ENCODE measurements around the gene NTM. TPM values are rescaled to one million over a fixed set of nuclear protein-coding genes. Genes with fewer than 3 reads are reported as not detected.

The NTM gene
- total RNA-seq, 4 donors from 2014 or later, result 1.4 to 2.8 (median 1.7) TPM

DNA sequence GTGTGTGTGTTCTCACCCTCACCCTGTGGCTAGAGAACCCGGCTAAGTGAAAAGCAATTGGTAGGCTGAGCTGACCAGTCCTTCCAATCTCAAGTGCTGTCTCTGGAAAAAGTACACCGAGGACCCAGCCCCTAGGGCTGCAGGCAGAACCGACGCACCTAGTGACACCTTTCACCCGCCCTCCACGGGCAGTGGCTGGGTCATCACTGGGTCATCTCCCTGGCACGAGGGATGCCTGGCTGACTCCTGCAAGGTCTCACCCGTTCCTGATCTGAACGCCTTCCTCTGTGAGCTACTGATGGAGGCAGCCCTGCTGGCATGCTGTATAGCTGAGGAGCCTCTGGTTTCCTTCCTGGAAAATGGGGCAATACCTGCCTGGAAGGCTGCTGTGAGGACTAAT is 311.5 kb downstream of the NTM start:
- Histone ChIP-seq H3K9me3 (no peaks in the 10 kb centered on the region), H3K27me3 (no peaks in the 10 kb centered on the region), H3K4me3 (no peak overlapping the region), H3K36me3 (no peaks in the 10 kb centered on the region), H3K27ac (no peak overlapping the region), H3K4me1 (no peaks in the 10 kb centered on the region)
- no peak for TF ChIP-seq POLR2A (IDR thresholded peaks at IDR 0.05)
- no peak for DNase-seq

DNA sequence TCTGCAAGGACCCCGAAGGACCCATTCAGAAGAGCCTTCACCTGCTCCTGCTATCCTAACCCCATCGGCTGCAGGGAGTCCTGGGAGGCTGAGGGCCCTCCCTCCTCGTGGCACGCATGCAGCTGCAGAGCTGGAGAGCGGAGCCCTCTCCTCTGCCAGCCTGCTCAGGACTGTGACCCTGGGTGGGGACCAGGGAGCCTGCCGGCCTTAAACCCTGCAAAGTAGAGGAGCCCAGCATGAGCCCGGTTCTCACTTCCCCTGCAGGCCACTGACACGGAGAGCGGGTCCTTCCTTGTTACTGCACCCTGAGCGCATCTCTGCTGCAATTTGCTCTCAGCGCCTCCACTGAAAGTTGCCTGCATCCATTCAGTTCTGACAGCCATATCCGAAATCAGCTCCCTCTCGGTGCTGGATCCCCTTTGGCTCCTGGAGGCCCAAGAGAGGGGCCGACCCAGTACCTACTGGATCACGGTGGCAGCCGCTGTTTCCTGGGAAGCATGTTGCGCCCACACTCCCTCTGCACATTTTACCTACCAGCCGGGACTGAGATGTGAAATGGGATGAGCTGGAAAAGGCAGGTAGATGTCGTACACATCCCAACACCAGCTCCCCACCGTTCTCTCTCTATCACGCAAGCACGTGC is 312.1 kb downstream of the NTM start:
- Histone ChIP-seq H3K27me3 (no peaks in the 10 kb centered on the region), H3K36me3 (no peaks in the 10 kb centered on the region), H3K4me1 (no peaks in the 10 kb centered on the region), H3K4me3 (no peak overlapping the region), H3K27ac (no peak overlapping the region), H3K9me3 (no peaks in the 10 kb centered on the region)
- no peak for DNase-seq
- no peak for TF ChIP-seq POLR2A (IDR thresholded peaks at IDR 0.05)
- TF ChIP-seq, protein P1, sequence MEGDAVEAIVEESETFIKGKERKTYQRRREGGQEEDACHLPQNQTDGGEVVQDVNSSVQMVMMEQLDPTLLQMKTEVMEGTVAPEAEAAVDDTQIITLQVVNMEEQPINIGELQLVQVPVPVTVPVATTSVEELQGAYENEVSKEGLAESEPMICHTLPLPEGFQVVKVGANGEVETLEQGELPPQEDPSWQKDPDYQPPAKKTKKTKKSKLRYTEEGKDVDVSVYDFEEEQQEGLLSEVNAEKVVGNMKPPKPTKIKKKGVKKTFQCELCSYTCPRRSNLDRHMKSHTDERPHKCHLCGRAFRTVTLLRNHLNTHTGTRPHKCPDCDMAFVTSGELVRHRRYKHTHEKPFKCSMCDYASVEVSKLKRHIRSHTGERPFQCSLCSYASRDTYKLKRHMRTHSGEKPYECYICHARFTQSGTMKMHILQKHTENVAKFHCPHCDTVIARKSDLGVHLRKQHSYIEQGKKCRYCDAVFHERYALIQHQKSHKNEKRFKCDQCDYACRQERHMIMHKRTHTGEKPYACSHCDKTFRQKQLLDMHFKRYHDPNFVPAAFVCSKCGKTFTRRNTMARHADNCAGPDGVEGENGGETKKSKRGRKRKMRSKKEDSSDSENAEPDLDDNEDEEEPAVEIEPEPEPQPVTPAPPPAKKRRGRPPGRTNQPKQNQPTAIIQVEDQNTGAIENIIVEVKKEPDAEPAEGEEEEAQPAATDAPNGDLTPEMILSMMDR (IDR thresholded peaks at IDR 0.05), result no peak

DNA sequence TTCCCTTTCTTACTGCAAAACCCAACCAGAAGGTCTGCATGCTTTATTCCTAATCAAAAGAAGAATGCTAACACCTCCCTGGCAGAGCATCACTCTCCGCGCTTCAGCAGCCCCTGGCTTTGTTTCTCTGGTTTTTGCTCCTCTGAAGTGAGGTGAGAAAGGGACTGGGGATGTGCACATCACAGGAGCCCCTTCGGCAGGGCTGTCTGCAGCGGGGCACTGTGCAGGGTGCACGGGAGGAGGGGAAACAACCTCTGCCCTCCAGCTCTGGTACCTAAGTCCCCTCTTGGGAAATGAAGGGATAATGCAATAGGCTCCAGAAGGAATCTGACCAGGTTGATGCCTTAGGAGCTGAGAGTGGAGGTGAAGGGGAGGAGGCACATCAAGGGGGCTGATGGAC is 312.7 kb downstream of the NTM start:
- H3K4me1 ChIP-seq, result no peaks in the 10 kb centered on the region
- H3K4me3 ChIP-seq, result no peak overlapping the region
- H3K27me3 ChIP-seq, result no peaks in the 10 kb centered on the region
- H3K27ac ChIP-seq, result no peak overlapping the region
- no peak for TF ChIP-seq POLR2A (IDR thresholded peaks at IDR 0.05)
- TF ChIP-seq, protein P1 (IDR thresholded peaks at IDR 0.05), result no peak
- DNase-seq, result no peak
- no peaks in the 10 kb centered on the region for H3K36me3 ChIP-seq
- no peaks in the 10 kb centered on the region for H3K9me3 ChIP-seq

DNA sequence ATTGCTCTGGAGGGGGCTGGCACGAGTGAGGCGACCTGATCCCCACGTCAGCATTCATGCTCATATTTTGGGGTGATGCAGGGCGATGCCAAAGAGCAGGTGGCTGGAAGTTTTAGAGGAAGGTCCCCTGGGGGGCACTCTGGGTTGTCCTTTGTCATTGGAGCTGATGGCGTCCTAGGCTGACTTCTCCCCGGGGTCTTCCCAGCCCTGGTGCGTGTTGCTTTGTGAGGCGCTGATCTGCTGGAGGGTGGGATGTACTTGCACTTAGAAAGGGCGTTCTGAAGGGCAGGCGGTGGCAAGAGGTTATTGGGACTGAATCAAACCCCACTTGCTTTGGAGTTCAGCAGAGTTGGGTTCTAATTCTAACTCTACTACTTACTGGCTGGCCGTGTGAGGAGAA is 313.3 kb downstream of the NTM start:
- Histone ChIP-seq H3K9me3 (no peaks in the 10 kb centered on the region), H3K4me1 (peaks cover 0 to 5% (median 0%) of the 10 kb centered on the region in 4 donors), H3K4me3 (no peak overlapping the region), H3K27me3 (no peaks in the 10 kb centered on the region), H3K36me3 (no peaks in the 10 kb centered on the region), H3K27ac (no peak overlapping the region)
- no peak for DNase-seq
- no peak for TF ChIP-seq POLR2A (IDR thresholded peaks at IDR 0.05)
- TF ChIP-seq, protein P1 (IDR thresholded peaks at IDR 0.05), result no peak

DNA sequence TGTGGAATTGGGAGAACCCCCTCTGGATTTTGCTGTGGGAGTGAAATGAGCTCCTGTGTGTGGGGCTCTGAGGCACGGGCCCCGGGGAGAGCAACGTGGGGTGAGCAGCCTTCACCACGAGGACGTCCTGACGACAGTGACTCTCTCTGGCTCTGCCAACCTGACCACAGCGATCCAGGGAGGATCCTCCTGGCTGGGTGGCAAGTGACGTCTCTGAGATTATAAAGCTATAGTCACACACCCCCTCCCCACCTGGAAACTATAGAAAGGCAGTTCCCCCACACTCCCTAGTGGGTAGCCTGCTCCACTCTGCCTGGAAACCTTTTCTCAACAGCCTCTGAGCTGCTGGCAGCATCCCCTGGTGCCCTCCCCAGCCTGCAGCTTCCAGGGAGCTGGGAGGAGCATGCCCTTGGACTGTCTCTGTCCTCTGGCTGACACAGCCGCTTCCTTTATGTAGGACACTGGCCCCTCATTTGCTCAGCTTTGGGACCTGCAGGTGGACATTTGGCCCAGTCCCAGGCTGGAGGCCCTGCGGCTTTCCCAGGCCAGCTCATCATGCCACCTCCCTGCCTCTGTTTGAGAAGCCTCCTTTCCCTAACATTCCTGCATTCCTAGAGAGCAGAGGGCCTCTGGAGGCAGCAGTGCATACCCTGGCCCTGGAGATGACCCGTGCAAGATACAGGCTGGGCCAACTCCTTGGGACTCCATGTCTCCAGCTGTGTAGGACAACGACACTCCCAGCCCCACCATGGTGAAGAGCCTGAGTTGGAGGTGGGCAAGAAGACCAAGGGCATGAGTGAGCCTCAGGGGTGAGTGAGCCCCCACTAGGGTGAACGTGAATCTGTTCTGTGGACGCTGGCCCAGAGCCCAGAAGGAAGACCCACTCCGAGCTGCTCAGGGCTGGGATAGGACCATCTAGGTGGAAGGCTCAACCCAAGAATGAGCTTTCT is 314.0 kb downstream of the NTM start:
- DNase-seq, result no peak

More for the DNA sequence above, 314.0 kb downstream of the NTM start:
- no peak for TF ChIP-seq POLR2A (IDR thresholded peaks at IDR 0.05)
- TF ChIP-seq, protein P1 (IDR thresholded peaks at IDR 0.05), result no peak
- Histone ChIP-seq H3K4me1 (peaks cover 0 to 5% (median 0%) of the 10 kb centered on the region in 4 donors), H3K27ac (no peak overlapping the region), H3K4me3 (no peak overlapping the region), H3K36me3 (no peaks in the 10 kb centered on the region), H3K27me3 (no peaks in the 10 kb centered on the region), H3K9me3 (no peaks in the 10 kb centered on the region)

Data from Peyer's patch (tissue), 4 donors.